ENCODE measurements around the gene BCAP31. TPM values are rescaled to one million over a fixed set of nuclear protein-coding genes. Genes with fewer than 3 reads are reported as not detected.

The BCAP31 gene
- total RNA-seq, 2 experiments from 2014 or later: 42.1 to 43.1 TPM

GRCh38 chrX:153667281-153667955 lies 56.8 kb downstream of the BCAP31 start:
- no peak for DNase-seq
- Mint-ChIP-seq H3K36me3 (ENCODE audit: low read depth) (no peaks in the 10 kb centered on the region), H3K4me3 (peak overlapping the region; percentile 54), H3K9me3 (no peaks in the 10 kb centered on the region), H3K4me1 (ENCODE audit: low read depth) (peaks cover 7% of the 10 kb centered on the region), H3K27me3 (peaks cover 8% of the 10 kb centered on the region), H3K27ac (no peak overlapping the region)
- peaks cover 11% of the 10 kb centered on the region for H3K4me1 ChIP-seq (ENCODE audit: insufficient read depth, low read length)
- intact Hi-C loops (cut with DNase I, micrococcal nuclease): loop anchor here (2.0 to 5.0 kb wide), 2 partner anchors 129 to 130 kb away; no protein-coding TSS in a partner anchor
- TF ChIP-seq CTCF (IDR thresholded peaks at IDR 0.05): no peak
- H3K9me3 ChIP-seq (ENCODE audit: control insufficient read depth in 1 of 2, insufficient read depth in 1 of 2, low read length in 2 of 2): no peaks in the 10 kb centered on the region
- H3K27ac ChIP-seq (ENCODE audit: low read depth in 1 of 2, low read length in 2 of 2): no peak overlapping the region
- CTCF ChIA-PET: interaction anchor here (0.6 to 2.2 kb wide), 9 partner anchors 9 to 726 kb away, joined by 3 to 15 read pairs (median 3); no protein-coding TSS in a partner anchor
- H3K27me3 ChIP-seq (ENCODE audit: control insufficient read depth in 1 of 2, insufficient read depth in 2 of 2, low read length in 2 of 2): peaks cover 0 to 2% of the 10 kb centered on the region in 2 experiments
- no peaks in the 10 kb centered on the region for H3K36me3 ChIP-seq (ENCODE audit: insufficient read depth, low read length)
- H3K4me3 ChIP-seq (ENCODE audit: low read length): peak overlapping the region; percentile 14
- POLR2A ChIA-PET: interaction anchor here (1.5 kb wide), 1 partner anchor 726 kb away, joined by 4 read pairs; no protein-coding TSS in a partner anchor
- ATAC-seq (ENCODE audit: poor library complexity): peak; percentile 21

- peaks cover 18% of the 10 kb centered on the region for H3K27me3 Mint-ChIP-seq
- H3K27ac ChIP-seq (ENCODE audit: low read depth in 1 of 2, low read length in 2 of 2): no peak overlapping the region
- no peaks in the 10 kb centered on the region for H3K9me3 Mint-ChIP-seq
- no peaks in the 10 kb centered on the region for H3K9me3 ChIP-seq (ENCODE audit: control insufficient read depth in 1 of 2, insufficient read depth in 1 of 2, low read length in 2 of 2)
- ChIA-PET POLR2A (no interaction called here), CTCF (no interaction called here)
- no peaks in the 10 kb centered on the region for H3K36me3 ChIP-seq (ENCODE audit: insufficient read depth, low read length)
- peaks cover 11% of the 10 kb centered on the region for H3K4me1 Mint-ChIP-seq (ENCODE audit: low read depth)
- TF ChIP-seq CTCF (IDR thresholded peaks at IDR 0.05): no peak
- peaks cover 17% of the 10 kb centered on the region for H3K4me1 ChIP-seq (ENCODE audit: insufficient read depth, low read length)
- peaks cover 0 to 2% of the 10 kb centered on the region in 2 experiments for H3K27me3 ChIP-seq (ENCODE audit: control insufficient read depth in 1 of 2, insufficient read depth in 2 of 2, low read length in 2 of 2)
- intact Hi-C loops (cut with DNase I, micrococcal nuclease): loop anchor here (2.0 to 5.0 kb wide), 2 partner anchors 127 to 129 kb away; no protein-coding TSS in a partner anchor
- no peak overlapping the region for H3K4me3 Mint-ChIP-seq
- ATAC-seq (ENCODE audit: poor library complexity) (no peak), DNase-seq (no peak)
- no peak overlapping the region for H3K4me3 ChIP-seq (ENCODE audit: low read length)
- H3K27ac Mint-ChIP-seq: no peak overlapping the region
- H3K36me3 Mint-ChIP-seq (ENCODE audit: low read depth): no peaks in the 10 kb centered on the region
Observed at GRCh38 chrX:153665726-153666306, 58.4 kb downstream of the BCAP31 start.

- peak; percentile 51 for TF ChIP-seq CTCF (IDR thresholded peaks at IDR 0.05)
- Mint-ChIP-seq H3K9me3 (no peaks in the 10 kb centered on the region), H3K27ac (no peak overlapping the region), H3K4me3 (no peak overlapping the region), H3K27me3 (peaks cover 15% of the 10 kb centered on the region), H3K36me3 (ENCODE audit: low read depth) (no peaks in the 10 kb centered on the region), H3K4me1 (ENCODE audit: low read depth) (peaks cover 5% of the 10 kb centered on the region)
- intact Hi-C loops (cut with DNase I, micrococcal nuclease): loop anchor here (1.0 to 5.0 kb wide), 3 partner anchors 51 to 720 kb away; no protein-coding TSS in a partner anchor
- H3K27ac ChIP-seq (ENCODE audit: low read depth in 1 of 2, low read length in 2 of 2): no peak overlapping the region
- no peak for ATAC-seq (ENCODE audit: poor library complexity)
- peaks cover 0 to 2% of the 10 kb centered on the region in 2 experiments for H3K27me3 ChIP-seq (ENCODE audit: control insufficient read depth in 1 of 2, insufficient read depth in 2 of 2, low read length in 2 of 2)
- CTCF ChIA-PET: interaction anchor here (0.6 to 1.7 kb wide), 7 partner anchors 8 to 721 kb away, joined by 3 to 6 read pairs (median 4); no protein-coding TSS in a partner anchor
- H3K4me3 ChIP-seq (ENCODE audit: low read length): peak overlapping the region; percentile 25
- H3K9me3 ChIP-seq (ENCODE audit: control insufficient read depth in 1 of 2, insufficient read depth in 1 of 2, low read length in 2 of 2): no peaks in the 10 kb centered on the region
- H3K36me3 ChIP-seq (ENCODE audit: insufficient read depth, low read length): no peaks in the 10 kb centered on the region
- POLR2A ChIA-PET: interaction anchor here (1.2 to 1.6 kb wide), 2 partner anchors 52 to 108 kb away, joined by 3 to 7 read pairs; no protein-coding TSS in a partner anchor
- DNase-seq: peak; percentile 30 to 77 (median 53)
- peaks cover 6% of the 10 kb centered on the region for H3K4me1 ChIP-seq (ENCODE audit: insufficient read depth, low read length)
Observed at GRCh38 chrX:153662266-153662665, 61.9 kb downstream of the BCAP31 start.
